ENCODE measurements around the gene REEP1.

DNA sequence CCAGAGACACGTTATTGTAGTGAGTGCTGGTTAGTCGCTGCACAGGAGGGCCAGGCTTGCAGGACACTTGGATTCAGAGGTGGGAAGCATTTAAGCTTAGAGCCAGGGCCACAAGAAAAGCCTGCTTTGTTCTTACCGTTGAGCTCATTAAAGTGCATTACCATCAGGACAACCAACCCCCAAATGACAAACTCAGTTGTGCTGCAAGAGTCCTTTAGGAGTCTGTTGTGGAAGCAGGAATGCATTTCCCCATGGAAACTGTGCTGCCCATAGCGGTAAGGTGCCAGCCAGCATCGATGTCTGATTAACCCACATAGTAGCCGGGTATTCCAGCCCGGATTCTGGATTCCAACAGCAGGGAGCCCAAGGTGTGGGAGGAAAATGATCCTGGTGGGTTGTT is 23.4 kb upstream of the REEP1 start:
- TF ChIP-seq, protein P1, sequence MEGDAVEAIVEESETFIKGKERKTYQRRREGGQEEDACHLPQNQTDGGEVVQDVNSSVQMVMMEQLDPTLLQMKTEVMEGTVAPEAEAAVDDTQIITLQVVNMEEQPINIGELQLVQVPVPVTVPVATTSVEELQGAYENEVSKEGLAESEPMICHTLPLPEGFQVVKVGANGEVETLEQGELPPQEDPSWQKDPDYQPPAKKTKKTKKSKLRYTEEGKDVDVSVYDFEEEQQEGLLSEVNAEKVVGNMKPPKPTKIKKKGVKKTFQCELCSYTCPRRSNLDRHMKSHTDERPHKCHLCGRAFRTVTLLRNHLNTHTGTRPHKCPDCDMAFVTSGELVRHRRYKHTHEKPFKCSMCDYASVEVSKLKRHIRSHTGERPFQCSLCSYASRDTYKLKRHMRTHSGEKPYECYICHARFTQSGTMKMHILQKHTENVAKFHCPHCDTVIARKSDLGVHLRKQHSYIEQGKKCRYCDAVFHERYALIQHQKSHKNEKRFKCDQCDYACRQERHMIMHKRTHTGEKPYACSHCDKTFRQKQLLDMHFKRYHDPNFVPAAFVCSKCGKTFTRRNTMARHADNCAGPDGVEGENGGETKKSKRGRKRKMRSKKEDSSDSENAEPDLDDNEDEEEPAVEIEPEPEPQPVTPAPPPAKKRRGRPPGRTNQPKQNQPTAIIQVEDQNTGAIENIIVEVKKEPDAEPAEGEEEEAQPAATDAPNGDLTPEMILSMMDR (conservative IDR thresholded peaks at IDR 0.05; ENCODE audit: low read depth, low read length): no peak
- TF ChIP-seq NFE2L2 (IDR thresholded peaks at IDR 0.05; ENCODE audit: low read depth, low read length) (no peak), RFX5 (IDR thresholded peaks at IDR 0.05; ENCODE audit: low read depth, low read length) (no peak), BHLHE40 (IDR thresholded peaks at IDR 0.05; ENCODE audit: low read depth, low read length) (no peak), POLR2A (IDR thresholded peaks at IDR 0.05; ENCODE audit: low read depth, low read length) (no peak)

Measured in IMR-90 (cell line).